Activated naive CD4-positive, alpha-beta T cell treated with anti-CD3 and anti-CD28 coated beads, Interleukin-2, amount 50 U/mL, for 72 hours (primary cell): ENCODE measurements around the gene GUCD1. TPM values are rescaled to one million over a fixed set of nuclear protein-coding genes. Genes with fewer than 3 reads are reported as not detected.

Source experiments
- ATAC-seq, 2 donors: fragments of 150-1000 bp; cut with Tn5 transposase; 2 replicates each; pipeline ENCODE4 v1.10.0; 2021; ENCODE audit warnings: mild to moderate bottlenecking in 2 of 2, moderate library complexity in 2 of 2
- DNase-seq, 2 donors: peaks; one replicate each; pipeline ENCODE4 v3.0.0; 2021 to 2022; ENCODE audit warnings: low spot score in 2 of 2
- H3K27ac Mint-ChIP-seq, 2 donors: one replicate each; pipeline ENCODE4 v1.8.0; 2022; ENCODE audit warnings: mild to moderate bottlenecking in 2 of 2, mixed read lengths in 2 of 2
- H3K36me3 Mint-ChIP-seq, 2 donors: one replicate each; pipeline ENCODE4 v1.8.0; 2022; ENCODE audit warnings: mixed read lengths in 2 of 2
- H3K9me3 Mint-ChIP-seq, 2 donors: one replicate each; pipeline ENCODE4 v1.8.0; 2022; ENCODE audit warnings: mixed read lengths in 2 of 2
- total RNA-seq, 2 donors: library from RNA; stranded (reverse); gene quantifications; one replicate each; pipeline ENCODE4 v1.2.3, GENCODE V29; 2022

The GUCD1 gene
- total RNA-seq, 2 donors from 2014 or later: 106 to 137 TPM

DNA sequence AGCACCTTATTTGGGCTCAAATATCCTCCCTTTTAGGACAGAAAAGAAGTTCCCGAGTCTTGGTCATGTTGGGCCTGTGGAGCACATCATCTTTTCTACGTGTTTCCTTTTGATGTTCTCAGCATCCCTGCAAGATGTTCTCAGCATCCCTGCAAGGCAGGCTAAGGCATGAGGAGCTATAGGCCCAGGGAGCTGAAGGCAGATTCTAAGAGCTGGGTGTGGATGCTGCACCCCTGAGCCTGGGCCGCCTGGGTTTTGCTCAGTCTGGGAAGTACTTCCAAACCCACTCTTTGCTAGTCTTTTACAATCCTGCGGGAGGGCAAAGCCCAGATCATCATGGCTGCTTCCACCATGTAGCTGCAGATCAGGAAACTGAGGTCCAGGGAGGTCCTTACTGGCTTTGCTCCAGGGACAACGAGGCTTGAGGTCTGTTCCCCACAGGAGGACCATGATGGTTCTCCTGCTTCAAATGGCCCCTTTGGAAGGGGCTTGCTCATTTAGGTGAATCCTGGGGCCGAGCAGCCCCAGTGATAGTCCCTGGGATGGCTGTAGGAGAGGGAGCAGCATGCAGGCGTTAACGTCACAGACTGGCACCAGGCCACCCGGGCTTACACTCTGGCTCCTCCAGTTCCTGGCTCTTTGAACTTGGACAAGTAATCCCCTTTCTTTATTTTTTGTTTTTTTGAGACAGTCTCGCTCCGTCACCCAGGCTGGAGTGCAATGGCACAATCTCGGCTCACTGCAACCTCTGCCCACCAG is 27.3 kb upstream of the GUCD1 start:
- DNase-seq (no peak), ATAC-seq (no peak)
- H3K9me3 Mint-ChIP-seq: no peaks in the 10 kb centered on the region
- no peaks in the 10 kb centered on the region for H3K36me3 Mint-ChIP-seq
- H3K27ac Mint-ChIP-seq: peak overlapping the region in 1 of 2 donors; percentile 22

DNA sequence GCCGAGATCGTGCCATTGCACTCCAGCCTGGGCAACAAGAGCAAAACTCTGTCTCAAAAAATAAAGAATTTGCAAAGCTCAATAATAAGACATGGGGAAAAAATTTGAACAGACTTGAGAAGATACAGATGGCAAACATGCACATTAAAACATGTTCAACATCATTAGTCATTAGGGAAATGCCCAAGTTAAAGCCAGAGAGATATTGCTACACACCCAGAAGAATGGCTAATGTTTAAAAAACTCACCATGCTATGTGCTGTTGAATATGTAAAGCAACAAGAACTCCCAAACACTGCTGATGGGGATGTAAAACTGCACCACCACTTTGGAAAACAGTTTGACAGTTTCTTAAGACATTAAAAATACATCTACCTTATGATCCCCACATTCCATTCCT is 25.3 kb upstream of the GUCD1 start:
- no peak for DNase-seq
- Mint-ChIP-seq H3K36me3 (peaks cover 0 to 6% of the 10 kb centered on the region in 2 donors), H3K9me3 (no peaks in the 10 kb centered on the region), H3K27ac (no peak overlapping the region)
- ATAC-seq: no peak

DNA sequence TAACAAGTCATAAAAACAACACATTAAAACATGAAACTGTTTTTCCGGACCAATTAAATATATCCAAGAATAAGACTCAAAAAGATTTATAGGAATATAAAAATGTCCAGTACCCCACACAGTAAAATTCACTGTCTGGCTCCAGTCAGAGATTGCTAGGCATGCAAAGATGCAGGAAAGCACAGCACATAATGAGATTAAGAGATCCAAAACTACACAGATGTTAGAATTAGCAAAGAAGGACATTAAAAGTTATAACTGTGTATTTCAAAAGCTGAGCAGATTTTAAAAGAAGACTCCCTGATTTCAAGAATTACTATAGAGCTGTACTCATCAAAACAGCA is 24.3 kb upstream of the GUCD1 start:
- Mint-ChIP-seq H3K36me3 (peaks cover 0 to 6% of the 10 kb centered on the region in 2 donors), H3K9me3 (no peaks in the 10 kb centered on the region)
- DNase-seq: no peak

DNA sequence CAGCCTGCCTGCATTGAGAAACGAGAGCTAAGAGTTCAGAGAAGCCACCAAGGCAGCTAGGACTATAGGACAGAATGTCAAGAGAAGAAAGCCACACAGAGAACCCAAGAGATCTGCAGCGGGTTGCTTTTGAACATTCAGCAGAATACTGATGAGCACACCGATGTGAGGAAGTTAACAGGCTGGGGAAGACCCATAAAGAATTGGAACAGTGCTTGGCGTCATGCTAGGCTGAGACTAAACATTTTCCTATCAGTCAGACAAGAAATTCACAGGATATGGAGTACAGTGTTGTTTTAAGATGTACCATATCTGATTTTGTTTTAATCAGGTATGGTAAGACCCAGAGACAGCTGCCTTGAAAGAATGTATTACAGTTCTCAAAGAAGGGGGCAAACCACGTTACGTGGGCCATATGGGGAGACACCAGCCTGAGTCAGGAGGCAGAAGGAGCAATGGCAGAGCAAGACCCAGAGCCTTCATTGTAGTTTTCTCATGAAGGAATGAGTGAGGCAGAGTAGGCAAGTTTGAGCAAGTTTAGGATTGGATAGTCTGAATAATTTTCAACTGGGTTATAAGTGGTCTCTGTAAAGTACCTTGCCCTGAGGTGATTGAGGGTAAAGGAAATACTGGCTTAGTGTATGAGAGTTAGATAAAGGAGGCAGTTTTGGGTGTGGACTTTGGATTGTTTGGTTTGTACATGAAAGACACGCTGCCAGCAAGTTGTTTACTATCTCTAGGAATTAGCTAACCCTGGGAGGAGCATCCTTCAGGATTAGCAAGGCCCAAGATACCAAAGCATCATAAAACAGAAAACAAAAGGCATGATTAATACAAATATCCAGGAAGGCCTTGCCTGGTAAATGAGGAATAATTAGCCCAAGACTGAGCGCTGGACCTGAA is 23.7 kb upstream of the GUCD1 start:
- DNase-seq (no peak), ATAC-seq (no peak)
- H3K36me3 Mint-ChIP-seq: peaks cover 0 to 6% of the 10 kb centered on the region in 2 donors
- H3K27ac Mint-ChIP-seq: peak overlapping the region in 1 of 2 donors; percentile 43
- H3K9me3 Mint-ChIP-seq: no peaks in the 10 kb centered on the region

More for the DNA sequence above, 24.3 kb upstream of the GUCD1 start:
- H3K27ac Mint-ChIP-seq: no peak overlapping the region
- no peak for ATAC-seq

DNA sequence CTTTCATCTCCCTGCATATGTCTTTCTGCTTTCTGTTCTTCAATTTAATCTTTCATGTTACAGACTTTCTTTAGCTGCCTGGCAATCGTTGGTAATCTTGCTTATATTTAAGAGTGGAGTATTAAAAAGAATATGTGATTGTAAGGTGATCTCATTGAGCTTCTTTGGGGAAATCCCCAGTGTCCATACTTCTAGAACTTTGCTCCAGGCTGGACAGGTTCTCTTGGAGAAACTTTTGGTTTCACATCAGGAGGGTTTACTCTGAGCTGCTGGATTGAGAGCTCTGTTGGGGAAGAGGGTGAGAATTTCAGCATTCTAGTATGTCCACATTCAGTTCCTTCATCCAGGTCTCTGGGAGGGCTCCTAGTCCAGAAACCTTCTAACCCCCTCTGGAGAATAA is 21.8 kb upstream of the GUCD1 start:
- DNase-seq: no peak
- peak overlapping the region; percentile 27 to 31 for H3K27ac Mint-ChIP-seq
- peaks cover 4 to 14% of the 10 kb centered on the region in 2 donors for H3K36me3 Mint-ChIP-seq
- H3K9me3 Mint-ChIP-seq: no peaks in the 10 kb centered on the region
- ATAC-seq: no peak

DNA sequence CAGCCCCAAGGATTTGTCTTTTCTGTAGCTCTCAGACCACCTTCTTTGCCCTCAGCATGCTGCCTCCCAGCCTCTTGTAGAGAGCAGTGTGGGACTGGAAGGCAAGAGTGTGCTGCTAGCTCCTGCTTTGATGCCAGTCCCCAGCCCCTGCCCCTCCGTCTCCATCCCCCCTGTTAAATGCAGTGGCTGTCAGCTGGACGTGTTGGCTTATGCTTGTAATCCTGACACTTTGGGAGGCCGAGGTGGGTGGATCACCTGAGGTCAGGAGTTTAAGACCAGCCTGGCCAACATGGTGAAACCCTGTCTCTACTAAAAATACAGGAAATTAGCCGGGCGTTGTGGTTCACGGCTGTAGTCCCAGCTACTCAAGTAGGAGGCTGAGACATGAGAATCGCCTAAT is 16.3 kb upstream of the GUCD1 start:
- H3K36me3 Mint-ChIP-seq: peaks cover 8 to 10% of the 10 kb centered on the region in 2 donors

DNA sequence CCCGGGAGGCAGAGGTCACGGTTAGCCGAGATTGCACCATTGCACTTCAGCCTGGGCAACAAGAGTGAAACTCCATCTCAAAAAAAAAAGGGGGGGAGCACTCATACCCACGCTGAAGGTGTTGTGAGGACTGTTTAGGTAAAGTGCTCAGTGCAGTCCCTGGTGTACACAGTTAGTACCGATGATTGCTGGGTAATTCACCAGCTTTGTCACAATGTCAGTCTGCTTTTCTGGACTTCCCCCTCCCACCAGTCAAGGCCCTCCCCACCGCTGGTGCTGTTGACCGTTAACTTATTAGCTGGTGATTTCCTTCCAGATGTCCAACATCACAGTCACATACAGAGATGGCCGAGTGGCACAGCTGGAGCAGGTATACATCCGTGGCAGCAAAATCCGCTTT is 12.7 kb upstream of the GUCD1 start:
- DNase-seq (no peak), ATAC-seq (no peak)
- Mint-ChIP-seq H3K9me3 (no peaks in the 10 kb centered on the region), H3K27ac (peak overlapping the region; percentile 11 to 56), H3K36me3 (peaks cover 0 to 10% of the 10 kb centered on the region in 2 donors)

More for the DNA sequence above, 16.3 kb upstream of the GUCD1 start:
- H3K9me3 Mint-ChIP-seq: no peaks in the 10 kb centered on the region
- DNase-seq (no peak), ATAC-seq (no peak)
- no peak overlapping the region for H3K27ac Mint-ChIP-seq

DNA sequence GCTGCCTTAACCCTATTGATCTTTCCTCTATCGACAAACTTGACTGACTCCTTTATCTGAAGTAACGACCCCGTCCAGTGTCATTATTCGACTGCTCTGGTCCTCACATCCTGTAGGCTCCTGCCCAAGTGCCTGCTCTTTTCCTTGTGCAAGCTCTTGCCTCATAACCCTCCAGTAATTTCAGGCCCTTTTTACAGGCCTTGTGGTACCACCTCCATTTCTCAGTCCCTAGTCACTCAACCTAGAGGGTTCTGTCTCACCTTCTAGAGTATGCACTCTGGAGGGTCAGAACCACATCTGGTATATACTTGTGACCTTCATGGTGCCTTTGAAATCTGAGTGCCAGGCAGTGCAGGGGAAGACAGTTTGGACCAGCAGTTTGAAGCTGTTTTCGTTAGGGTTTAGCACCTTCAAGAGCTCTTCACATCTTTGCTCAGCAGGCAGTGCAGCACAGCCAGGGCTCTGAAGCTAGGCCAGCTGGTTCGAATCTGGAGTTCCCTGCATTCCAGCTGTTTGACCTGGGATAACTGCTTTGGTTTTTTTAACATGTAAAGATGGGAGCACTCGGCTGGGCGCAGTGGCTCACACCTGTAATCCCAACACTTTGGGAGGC is 12.1 kb upstream of the GUCD1 start:
- ATAC-seq (no peak), DNase-seq (no peak)
- Mint-ChIP-seq H3K9me3 (no peaks in the 10 kb centered on the region), H3K36me3 (peaks cover under 1 to 8% of the 10 kb centered on the region in 2 donors), H3K27ac (peak overlapping the region; percentile 11 to 56)

DNA sequence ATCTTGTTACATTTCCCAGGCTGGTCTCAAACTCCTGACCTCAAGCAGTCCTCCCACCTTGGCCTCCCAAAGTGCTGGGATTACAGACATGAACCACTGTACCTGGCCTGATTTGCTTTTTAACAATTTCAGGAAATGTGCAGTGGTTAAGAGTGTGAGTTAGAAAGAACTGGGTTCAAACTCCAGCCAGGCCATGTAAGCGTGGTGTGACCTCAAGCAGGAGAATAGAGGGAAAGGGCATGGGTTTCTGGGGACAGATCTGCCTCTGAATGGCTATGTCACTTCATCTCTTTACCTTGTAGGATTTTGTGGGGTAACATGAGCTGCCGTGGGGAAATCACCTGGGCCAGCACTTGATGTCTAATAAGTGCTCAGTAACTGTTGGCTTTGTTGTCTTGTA is 10.1 kb upstream of the GUCD1 start:
- H3K36me3 Mint-ChIP-seq: peaks cover 5 to 9% of the 10 kb centered on the region in 2 donors
- no peaks in the 10 kb centered on the region for H3K9me3 Mint-ChIP-seq
- DNase-seq (no peak), ATAC-seq (no peak)
- peak overlapping the region in 1 of 2 donors; percentile 4 for H3K27ac Mint-ChIP-seq

DNA sequence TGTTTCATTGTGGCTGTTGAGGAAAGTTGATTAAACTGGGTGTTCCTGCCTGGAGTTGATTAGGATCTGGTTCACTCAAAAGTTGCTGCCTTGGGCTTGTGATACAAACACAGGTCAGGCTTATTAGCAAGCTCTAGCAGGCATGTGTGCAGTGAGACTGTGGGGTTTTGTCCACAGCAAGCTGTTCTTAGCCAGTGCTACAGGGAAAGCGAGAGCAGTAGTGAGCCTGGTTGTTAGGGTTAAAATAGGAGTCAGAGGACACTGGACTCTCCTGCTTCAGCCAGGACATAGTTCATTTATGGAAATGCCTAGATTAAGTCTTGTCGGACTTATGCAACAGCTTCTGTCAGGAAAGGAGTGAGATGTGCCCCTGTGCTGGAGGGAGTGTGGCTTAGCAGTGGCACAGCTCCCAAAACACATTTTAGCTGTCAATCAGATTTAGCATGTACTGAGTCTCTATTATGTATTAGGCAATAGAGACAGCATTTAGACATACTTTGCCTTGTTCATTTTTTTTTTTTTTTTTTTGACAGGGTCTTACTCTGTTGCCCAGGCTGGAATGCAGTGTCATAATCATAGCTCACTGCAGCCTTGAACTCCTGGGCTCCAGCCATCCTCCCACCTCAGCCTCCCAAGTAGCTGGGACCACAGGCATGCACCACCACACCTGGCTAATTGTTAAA is 9.6 kb upstream of the GUCD1 start:
- ATAC-seq (no peak), DNase-seq (no peak)
- Mint-ChIP-seq H3K9me3 (no peaks in the 10 kb centered on the region), H3K36me3 (peaks cover 4 to 9% of the 10 kb centered on the region in 2 donors), H3K27ac (peak overlapping the region; percentile 4 to 45)

DNA sequence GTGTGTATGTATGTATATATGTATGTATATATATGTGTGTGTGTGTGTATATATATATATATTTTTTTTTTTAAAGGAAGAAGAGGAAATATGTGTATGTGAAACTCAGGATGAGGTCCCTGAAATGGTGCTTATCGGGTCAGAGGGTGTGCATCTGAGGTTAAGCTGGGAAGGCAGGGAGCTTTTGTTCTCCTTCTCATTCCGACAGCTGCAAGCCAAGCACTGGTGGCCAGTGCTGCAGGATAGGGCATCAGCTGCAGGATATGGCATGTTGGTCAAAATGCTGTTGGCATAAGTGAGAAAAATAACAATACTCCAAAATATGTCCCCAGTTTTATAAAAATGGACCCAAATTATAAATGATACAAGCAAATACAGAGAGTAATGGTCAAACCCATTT is 8.3 kb upstream of the GUCD1 start:
- ATAC-seq (no peak), DNase-seq (no peak)
- Mint-ChIP-seq H3K27ac (no peak overlapping the region), H3K9me3 (no peaks in the 10 kb centered on the region), H3K36me3 (peaks cover 3 to 14% of the 10 kb centered on the region in 2 donors)

DNA sequence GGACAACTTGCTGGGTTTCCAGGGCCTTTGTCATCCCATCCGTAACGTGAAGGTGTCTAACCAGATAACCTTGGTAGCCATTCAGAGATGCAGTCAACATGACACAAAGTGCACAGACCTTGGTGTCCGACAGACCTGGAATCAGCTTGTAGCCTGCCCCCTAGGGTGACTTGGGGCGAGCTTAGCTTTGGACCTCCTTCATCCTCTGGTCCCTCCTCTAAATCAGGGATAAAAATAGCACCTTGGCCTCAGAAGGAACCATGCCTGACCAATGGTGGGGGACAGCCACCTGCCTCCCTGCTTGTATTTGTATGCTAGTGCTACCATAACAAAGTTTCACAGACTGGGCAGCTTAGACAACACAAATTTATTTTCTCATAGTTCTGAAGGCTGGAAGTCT is 4.5 kb upstream of the GUCD1 start:
- Mint-ChIP-seq H3K36me3 (peaks cover 32 to 42% of the 10 kb centered on the region in 2 donors), H3K9me3 (no peaks in the 10 kb centered on the region), H3K27ac (no peak overlapping the region)
- DNase-seq: no peak
- ATAC-seq: no peak

DNA sequence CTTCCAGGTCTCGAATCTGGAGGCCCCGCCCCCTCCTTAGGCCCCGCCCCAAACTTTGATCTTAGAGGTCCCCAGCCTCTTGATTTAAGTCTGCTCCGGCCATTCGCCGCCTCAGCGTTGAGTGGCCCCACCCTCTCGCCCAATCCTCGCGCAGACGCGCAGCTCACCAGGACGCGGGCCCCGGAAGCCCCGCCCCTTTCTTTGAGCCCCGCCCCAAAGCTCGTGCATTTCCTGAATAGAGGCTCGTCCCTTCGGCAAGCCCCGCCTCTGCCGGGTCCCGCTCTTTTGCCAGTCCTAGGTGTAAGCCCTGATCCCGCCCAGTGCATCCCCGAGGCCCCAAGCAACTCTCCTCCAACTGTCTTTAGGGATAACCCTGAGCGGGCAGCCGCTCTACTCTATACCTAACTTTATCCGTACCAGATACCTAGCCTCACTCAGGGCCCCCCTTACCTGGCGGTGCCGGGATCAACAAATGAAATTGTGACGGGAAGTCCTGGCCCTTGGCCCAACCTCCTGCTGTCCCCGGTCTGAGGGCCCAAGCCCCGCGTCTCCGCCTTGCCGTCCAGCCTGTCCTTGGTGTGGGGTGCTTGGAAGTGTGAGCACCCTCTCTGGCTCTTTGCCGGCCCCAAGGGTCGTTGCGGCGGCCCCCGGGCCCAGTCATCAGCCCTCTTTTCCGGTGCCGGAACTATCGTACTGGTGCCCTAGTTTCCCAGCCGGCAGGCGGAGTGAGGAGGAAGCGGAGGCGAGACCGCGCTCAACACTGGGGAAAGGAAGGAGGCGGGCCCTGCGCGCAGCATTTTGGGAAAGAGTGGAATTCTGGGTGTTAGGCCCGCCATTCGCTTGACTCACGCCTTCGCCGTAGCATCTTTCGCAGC is 464 bp upstream of the GUCD1 start, which contains the start of gene SNRPD3:
Gene SNRPD3, plus strand, starts transcription at position 835 of the 875 bp plus-strand sequence. CDS start 1,676 bp downstream, outside the sequence.
- no peaks in the 10 kb centered on the region for H3K9me3 Mint-ChIP-seq
- peak within 1 kb of the TSS; percentile 96 to 98 for H3K27ac Mint-ChIP-seq
- DNase-seq: peak; percentile 97 to 98
- peaks cover 36 to 38% of the 10 kb centered on the region in 2 donors for H3K36me3 Mint-ChIP-seq
- peak; percentile 85 to 89 for ATAC-seq

DNA sequence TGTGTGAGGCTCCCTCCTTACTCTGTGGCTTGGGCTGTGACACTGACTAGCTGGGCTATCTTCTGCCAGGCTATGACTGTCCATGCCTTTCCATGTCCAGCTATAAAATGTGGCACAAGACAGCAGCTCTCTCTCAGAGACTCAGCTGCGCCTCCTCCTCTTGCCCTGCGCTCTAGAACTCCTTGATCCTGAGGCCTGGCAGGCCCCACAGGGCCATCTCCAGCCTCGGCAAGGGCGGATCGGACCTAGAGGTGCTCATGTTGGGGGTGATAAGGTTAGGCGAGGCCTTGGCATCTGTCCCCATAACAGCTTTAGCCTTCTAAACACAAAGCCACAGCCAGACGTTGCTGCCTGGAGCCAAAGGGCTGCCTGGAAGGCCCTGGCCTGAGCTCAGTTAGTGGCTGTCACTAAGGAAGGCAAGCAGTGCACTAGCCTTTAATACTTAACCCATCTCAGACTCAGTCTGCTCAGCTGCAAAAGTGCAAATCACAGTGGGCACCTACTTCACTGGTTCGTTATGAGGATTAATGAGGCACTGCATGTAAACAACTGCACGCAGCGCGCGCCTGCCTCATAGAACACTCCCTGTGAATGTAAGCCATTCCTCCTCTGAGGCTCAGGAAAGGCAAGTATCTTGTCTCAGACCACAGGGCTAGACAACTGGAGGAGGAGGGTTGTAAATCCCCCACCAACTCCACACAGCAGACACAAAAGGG is 1.2 kb downstream of the GUCD1 start:
- DNase-seq (no peak), ATAC-seq (no peak)
- no peaks in the 10 kb centered on the region for H3K9me3 Mint-ChIP-seq
- peak overlapping the region; percentile 96 to 98 for H3K27ac Mint-ChIP-seq
- peaks cover 36 to 37% of the 10 kb centered on the region in 2 donors for H3K36me3 Mint-ChIP-seq
